HepG2 (cell line): ENCODE results near the gene HNRNPC. TPM values are rescaled to one million over a fixed set of nuclear protein-coding genes. Genes with fewer than 3 reads are reported as not detected.

Source experiments
- ARID2 ChIP-seq: sonication (generic); formaldehyde crosslinking; IDR thresholded peaks from 2 replicates; pipeline ENCODE4 v1.8.1; 2022; ENCODE audit warnings: mild to moderate bottlenecking, missing genetic modification reagents, borderline replicate concordance
- GZF1 ChIP-seq: sonication (generic); formaldehyde crosslinking; IDR thresholded peaks from 2 replicates; pipeline ENCODE4 v1.5.1; 2020; ENCODE audit warnings: mild to moderate bottlenecking, missing genetic modification reagents
- JDP2 ChIP-seq: sonication (generic); formaldehyde crosslinking; IDR thresholded peaks from 2 replicates; pipeline ENCODE4 v1.8.1; 2022; ENCODE audit warnings: missing genetic modification reagents, borderline replicate concordance
- MEIS1 ChIP-seq: sonication (generic); formaldehyde crosslinking; IDR thresholded peaks from 2 replicates; pipeline ENCODE4 v1.9.0; 2021; ENCODE audit warnings: mild to moderate bottlenecking, missing genetic modification reagents, moderate library complexity, borderline replicate concordance
- MXI1 ChIP-seq: IDR thresholded peaks from 3 replicates; pipeline ENCODE4 v1.6.1; 2012; ENCODE audit warnings: low read depth, low read length, inconsistent platforms, borderline replicate concordance
- NCOA1 ChIP-seq: sonication (generic); formaldehyde crosslinking; IDR thresholded peaks from 2 replicates; pipeline ENCODE4 v1.9.0; 2021; ENCODE audit warnings: missing genetic modification reagents
- THAP9 ChIP-seq: sonication (generic); formaldehyde crosslinking; IDR thresholded peaks from 2 replicates; pipeline ENCODE4; 2020; ENCODE audit warnings: missing genetic modification reagents, mild to moderate bottlenecking, borderline replicate concordance
- ZBTB44 ChIP-seq: sonication (generic); formaldehyde crosslinking; IDR thresholded peaks from 2 replicates; pipeline ENCODE4 v1.4.0; 2020; ENCODE audit warnings: missing genetic modification reagents
- ZMYM3 ChIP-seq: sonication (generic); formaldehyde crosslinking; IDR thresholded peaks from 2 replicates; pipeline ENCODE4 v1.5.1; 2020; ENCODE audit warnings: mild to moderate bottlenecking, missing genetic modification reagents
- ZMYM4 ChIP-seq: sonication (generic); formaldehyde crosslinking; IDR thresholded peaks from 2 replicates; pipeline ENCODE4 v1.8.1; 2023; ENCODE audit warnings: mild to moderate bottlenecking, missing genetic modification reagents
- ZNF350 ChIP-seq: sonication (generic); formaldehyde crosslinking; IDR thresholded peaks from 2 replicates; pipeline ENCODE4 v1.4.0; 2020; ENCODE audit warnings: mild to moderate bottlenecking, low read depth, missing genetic modification reagents, borderline replicate concordance
- ZNF576 ChIP-seq: sonication (generic); formaldehyde crosslinking; IDR thresholded peaks from 2 replicates; pipeline ENCODE4 v1.4.0; 2020; ENCODE audit warnings: mild to moderate bottlenecking, missing genetic modification reagents
- ZNF652 ChIP-seq: IDR thresholded peaks from 2 replicates; pipeline ENCODE4 v1.6.1; 2016; ENCODE audit warnings: low read depth, borderline replicate concordance
- ZNF878 ChIP-seq: sonication (generic); formaldehyde crosslinking; IDR thresholded peaks from 2 replicates; pipeline ENCODE4 v1.8.1; 2023; ENCODE audit warnings: mild to moderate bottlenecking, missing genetic modification reagents, moderate library complexity
- ZSCAN20 ChIP-seq: sonication (generic); formaldehyde crosslinking; IDR thresholded peaks from 2 replicates; pipeline ENCODE4 v1.4.0; 2020; ENCODE audit warnings: missing genetic modification reagents, mild to moderate bottlenecking, borderline replicate concordance
- polyA plus RNA-seq, 8 experiments: library from polyadenylated mRNA; depleted of rRNA in 3 of 8; stranded (reverse) in 7 of 8; unstranded in 1 of 8; fragments of >200 nt; fragmentation: Illumina TruSeq in 4 of 8; extraction: Trizol in 4 of 8; gene quantifications; 2 replicates each; pipeline versions ENCODE4 v1.2.1 to v1.2.3, GENCODE V29; 2011 to 2016; ENCODE audit warnings: low read depth in 4 of 8, missing spikeins in 1 of 8, mixed read lengths in 1 of 8; ENCODE audit not compliant: insufficient read depth in 1 of 8
- total RNA-seq, 5 experiments: library from RNA; depleted of rRNA; stranded (reverse); fragments of >200 nt; fragmentation: Illumina TruSeq; extraction: Trizol; gene quantifications; 2 replicates each; pipeline ENCODE4 v1.2.3, GENCODE V29; 2016; ENCODE audit warnings: low read depth in 1 of 5
- TF ChIP-seq, protein P1 (sequence below): sonication (generic); formaldehyde crosslinking; IDR thresholded peaks from 2 replicates; pipeline ENCODE4 v1.8.0; 2022; ENCODE audit warnings: missing genetic modification reagents, mild to moderate bottlenecking, inconsistent platforms, borderline replicate concordance
- TF ChIP-seq, protein P2 (sequence below): sonication (generic); formaldehyde crosslinking; IDR thresholded peaks from 2 replicates; pipeline ENCODE4 v1.4.0; 2020; ENCODE audit warnings: mild to moderate bottlenecking, missing genetic modification reagents
- TF ChIP-seq, protein P3 (sequence below): sonication (generic); formaldehyde crosslinking; IDR thresholded peaks from 2 replicates; pipeline ENCODE4 v1.9.0; 2021; ENCODE audit warnings: missing genetic modification reagents, borderline replicate concordance

The HNRNPC gene
- total and polyA plus RNA-seq, 2 of the 13 experiments (the other 11 are each of a cell fraction or from before 2014, with no cell fraction given) = 628 to 1,099 TPM

- TF ChIP-seq, protein P1, sequence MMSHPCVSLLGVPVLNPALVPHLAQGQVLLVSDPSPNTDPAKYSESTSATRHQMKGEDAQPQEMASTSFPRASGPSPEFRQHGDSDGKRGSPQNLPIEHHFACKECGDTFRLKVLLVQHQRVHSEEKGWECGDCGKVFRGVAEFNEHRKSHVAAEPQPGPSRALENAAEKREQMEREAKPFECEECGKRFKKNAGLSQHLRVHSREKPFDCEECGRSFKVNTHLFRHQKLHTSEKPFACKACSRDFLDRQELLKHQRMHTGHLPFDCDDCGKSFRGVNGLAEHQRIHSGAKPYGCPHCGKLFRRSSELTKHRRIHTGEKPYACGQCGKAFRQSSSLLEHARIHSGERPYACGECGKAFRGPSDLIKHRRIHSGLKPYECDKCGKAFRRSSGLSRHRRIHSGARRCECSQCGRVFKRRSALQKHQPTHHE (CRISPR knock-in tag) = 0 out of 2 replicates have a peak, but pooled peaks have one; percentile 21
- no peak for TF ChIP-seq JDP2 (CRISPR knock-in tag)
- peak; percentile 94 for TF ChIP-seq ZMYM4
- TF ChIP-seq ZNF878 (CRISPR knock-in tag) = 0 out of 2 replicates have a peak, but pooled peaks have one; percentile 57
- 0 out of 2 replicates have a peak, but pooled peaks have one; percentile 65 for TF ChIP-seq ZSCAN20 (CRISPR knock-in tag)
- TF ChIP-seq ZNF576 (CRISPR knock-in tag) = no peak
- TF ChIP-seq GZF1 (CRISPR knock-in tag) = 0 out of 2 replicates have a peak, but pooled peaks have one; percentile 64
- TF ChIP-seq ZBTB44 = 0 out of 2 replicates have a peak, but pooled peaks have one; percentile 11
- TF ChIP-seq ARID2 (CRISPR knock-in tag) = no peak
- TF ChIP-seq ZNF350 = 0 out of 2 replicates have a peak, but pooled peaks have one; percentile 20
- peak; percentile 68; the same call in 1 of the 2 replicates for TF ChIP-seq MEIS1 (CRISPR knock-in tag)
- TF ChIP-seq MXI1 = peak; percentile 98; the same call in 2 of the 3 replicates
- TF ChIP-seq, protein P2, sequence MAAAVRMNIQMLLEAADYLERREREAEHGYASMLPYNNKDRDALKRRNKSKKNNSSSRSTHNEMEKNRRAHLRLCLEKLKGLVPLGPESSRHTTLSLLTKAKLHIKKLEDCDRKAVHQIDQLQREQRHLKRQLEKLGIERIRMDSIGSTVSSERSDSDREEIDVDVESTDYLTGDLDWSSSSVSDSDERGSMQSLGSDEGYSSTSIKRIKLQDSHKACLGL (CRISPR knock-in tag) = peak; percentile 92; the same call in 1 of the 2 replicates
- peak; percentile 50; the same call in 1 of the 2 replicates for TF ChIP-seq NCOA1
- TF ChIP-seq, protein P3, sequence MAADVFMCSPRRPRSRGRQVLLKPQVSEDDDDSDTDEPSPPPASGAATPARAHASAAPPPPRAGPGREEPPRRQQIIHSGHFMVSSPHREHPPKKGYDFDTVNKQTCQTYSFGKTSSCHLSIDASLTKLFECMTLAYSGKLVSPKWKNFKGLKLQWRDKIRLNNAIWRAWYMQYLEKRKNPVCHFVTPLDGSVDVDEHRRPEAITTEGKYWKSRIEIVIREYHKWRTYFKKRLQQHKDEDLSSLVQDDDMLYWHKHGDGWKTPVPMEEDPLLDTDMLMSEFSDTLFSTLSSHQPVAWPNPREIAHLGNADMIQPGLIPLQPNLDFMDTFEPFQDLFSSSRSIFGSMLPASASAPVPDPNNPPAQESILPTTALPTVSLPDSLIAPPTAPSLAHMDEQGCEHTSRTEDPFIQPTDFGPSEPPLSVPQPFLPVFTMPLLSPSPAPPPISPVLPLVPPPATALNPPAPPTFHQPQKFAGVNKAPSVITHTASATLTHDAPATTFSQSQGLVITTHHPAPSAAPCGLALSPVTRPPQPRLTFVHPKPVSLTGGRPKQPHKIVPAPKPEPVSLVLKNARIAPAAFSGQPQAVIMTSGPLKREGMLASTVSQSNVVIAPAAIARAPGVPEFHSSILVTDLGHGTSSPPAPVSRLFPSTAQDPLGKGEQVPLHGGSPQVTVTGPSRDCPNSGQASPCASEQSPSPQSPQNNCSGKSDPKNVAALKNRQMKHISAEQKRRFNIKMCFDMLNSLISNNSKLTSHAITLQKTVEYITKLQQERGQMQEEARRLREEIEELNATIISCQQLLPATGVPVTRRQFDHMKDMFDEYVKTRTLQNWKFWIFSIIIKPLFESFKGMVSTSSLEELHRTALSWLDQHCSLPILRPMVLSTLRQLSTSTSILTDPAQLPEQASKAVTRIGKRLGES (CRISPR knock-in tag) = no peak
- TF ChIP-seq THAP9 (CRISPR knock-in tag) = peak; percentile 63; the same call in 1 of the 2 replicates
- peak; percentile 20; the same call in 1 of the 2 replicates for TF ChIP-seq ZMYM3 (CRISPR knock-in tag)
- TF ChIP-seq ZNF652 (CRISPR knock-in tag) = no peak
Measured at GRCh38 chr14:21308479-21309237, 39.4 kb upstream of the HNRNPC start (continued).
